Suppressor macrophage (primary cell): ENCODE data around the gene CARNS1.

ENCODE experiments used
- DNase-seq, 4 experiments: peaks; one replicate each; pipeline ENCODE4 v3.0.0-alpha.2; 2020 to 2022

CARNS1 gene

GRCh38 chr11:67428052-67429001 lies 12.8 kb downstream of the CARNS1 start, which contains the start of gene RPS6KB2:
Gene RPS6KB2 (plus strand): TSS chr11:67428494. CDS start chr11:67428546, 52 bp downstream.
- peak; percentile 97 to 98 (median 98) for DNase-seq

DNA sequence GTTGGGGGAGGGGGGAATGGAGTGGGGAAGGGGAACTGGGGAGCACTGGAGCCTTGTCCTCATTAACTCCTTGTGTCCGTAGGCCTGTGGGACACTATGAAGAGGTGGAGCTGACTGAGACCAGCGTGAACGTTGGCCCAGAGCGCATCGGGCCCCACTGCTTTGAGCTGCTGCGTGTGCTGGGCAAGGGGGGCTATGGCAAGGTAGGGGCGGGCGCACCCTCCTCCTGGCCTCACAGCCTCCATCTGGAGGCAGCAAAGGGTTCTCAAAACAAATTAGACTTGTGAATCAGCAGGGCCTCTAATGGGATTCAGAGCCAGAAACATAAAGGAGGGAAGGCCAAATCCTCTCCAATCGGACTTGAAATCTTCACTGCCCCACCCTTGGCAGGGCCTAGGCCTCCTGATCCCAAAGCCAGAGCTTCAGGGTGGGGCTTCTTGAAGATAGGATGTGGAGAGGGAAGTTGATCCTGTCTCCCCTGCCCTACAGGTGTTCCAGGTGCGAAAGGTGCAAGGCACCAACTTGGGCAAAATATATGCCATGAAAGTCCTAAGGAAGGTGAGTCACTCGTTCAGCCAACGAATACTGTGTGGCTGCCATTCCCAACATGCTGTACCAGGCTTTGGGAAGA lies 13.7 kb downstream of the CARNS1 start:
- no peak for DNase-seq

DNA sequence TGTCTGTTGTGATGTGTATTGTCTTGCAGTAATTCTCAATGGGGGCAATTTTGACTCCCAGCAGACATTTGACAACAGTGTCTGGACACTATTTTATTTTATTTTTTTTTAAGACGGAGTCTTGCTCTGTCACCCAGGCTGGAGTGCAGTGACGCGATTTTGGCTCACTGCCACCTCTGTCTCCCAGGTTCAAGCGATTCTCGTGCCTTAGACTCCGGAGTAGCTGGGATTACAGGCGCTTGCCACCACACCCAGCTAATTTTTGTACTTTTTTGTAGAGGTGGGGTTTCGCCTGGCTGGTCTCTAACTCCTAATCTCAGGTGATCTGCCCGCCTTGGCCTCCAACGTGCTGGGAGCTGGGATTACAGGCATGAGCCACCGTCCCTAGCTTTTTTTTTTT lies 14.2 kb downstream of the CARNS1 start:
- DNase-seq, result no peak

- DNase-seq, result no peak
Observed at GRCh38 chr11:67431346-67432249, 16.1 kb downstream of the CARNS1 start.

DNA sequence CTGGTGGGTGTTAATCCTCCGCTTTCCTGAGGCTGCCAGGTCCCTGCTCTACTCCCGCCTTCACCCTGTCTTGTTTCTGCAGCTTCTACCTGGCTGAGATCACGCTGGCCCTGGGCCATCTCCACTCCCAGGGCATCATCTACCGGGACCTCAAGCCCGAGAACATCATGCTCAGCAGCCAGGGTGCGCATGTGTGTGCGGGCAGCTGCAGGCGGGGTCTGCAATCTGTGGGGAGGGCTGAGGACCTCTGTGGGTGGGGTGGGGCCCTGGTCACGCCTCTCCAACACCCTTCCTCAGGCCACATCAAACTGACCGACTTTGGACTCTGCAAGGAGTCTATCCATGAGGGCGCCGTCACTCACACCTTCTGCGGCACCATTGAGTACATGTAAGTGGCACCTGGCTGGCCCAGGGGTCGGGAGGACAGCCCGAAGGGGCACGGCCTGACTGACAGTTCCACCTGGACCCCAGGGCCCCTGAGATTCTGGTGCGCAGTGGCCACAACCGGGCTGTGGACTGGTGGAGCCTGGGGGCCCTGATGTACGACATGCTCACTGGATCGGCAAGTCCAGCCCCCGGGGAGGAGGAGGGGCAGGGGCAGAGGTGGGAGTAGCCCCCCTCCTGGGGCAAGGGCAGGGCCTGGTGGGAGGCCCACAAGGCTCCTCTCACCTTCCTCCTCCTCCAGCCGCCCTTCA lies 17.3 kb downstream of the CARNS1 start:
- no peak for DNase-seq

- DNase-seq, result no peak
Observed at GRCh38 chr11:67433536-67434394, 18.3 kb downstream of the CARNS1 start.

- DNase-seq, result no peak
Observed at GRCh38 chr11:67434395-67434881, 19.0 kb downstream of the CARNS1 start.

DNA sequence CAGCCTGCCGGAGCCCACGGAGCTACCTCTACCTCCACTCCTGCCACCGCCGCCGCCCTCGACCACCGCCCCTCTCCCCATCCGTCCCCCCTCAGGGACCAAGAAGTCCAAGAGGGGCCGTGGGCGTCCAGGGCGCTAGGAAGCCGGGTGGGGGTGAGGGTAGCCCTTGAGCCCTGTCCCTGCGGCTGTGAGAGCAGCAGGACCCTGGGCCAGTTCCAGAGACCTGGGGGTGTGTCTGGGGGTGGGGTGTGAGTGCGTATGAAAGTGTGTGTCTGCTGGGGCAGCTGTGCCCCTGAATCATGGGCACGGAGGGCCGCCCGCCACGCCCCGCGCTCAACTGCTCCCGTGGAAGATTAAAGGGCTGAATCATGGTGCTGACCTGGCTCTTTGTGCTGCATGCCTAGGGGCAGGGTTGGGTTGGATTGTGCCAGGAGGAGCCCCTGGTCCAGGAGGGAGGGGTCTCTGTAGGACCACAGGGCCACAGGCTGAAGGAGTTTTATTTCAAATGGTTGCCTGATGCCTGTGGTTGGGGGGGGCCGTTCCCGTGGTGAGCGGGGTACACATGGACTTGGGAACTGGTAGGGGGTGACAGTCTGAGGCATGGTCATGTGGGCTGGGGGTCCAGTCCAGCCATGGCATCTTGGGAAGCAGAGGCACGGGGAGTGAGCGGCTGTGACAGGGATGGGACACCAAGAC lies 19.7 kb downstream of the CARNS1 start:
- DNase-seq, result no peak

DNA sequence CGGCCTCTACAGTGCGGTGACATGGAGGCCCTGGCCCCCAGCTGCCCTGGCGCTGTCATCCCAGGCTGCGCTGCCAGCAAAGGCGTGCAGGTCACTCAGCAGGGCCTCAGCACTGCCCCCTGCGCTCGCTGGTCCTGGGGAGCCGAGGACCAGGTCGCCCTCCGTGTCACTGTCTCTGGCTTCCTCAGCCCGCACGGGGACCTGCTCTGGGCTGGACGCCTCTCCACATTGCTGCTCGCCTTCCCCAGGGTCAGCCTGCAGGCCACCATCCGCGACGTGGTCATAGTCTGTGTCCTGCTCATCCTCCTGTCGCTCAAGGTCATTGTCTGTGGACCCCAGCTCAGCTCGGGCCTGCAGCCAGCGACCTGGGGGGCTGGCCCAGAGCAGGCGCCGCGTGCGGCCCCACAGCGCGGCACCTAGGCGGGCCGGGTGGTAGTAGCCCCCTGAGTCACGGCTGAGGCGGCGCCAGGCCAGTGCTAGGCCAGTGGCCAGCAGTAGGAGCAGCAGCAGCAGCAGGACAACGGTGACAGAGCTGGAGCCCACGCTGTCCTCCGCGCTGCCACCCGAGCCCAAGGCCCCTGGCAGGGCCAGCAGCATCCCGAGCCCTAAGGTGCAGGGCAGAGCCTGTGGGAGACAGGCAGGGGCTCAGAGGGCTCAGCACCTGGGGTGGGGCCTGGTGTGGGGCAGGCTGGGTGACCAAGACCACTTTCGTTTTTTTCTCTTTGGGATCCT lies 20.4 kb downstream of the CARNS1 start:
- DNase-seq, result no peak

DNA sequence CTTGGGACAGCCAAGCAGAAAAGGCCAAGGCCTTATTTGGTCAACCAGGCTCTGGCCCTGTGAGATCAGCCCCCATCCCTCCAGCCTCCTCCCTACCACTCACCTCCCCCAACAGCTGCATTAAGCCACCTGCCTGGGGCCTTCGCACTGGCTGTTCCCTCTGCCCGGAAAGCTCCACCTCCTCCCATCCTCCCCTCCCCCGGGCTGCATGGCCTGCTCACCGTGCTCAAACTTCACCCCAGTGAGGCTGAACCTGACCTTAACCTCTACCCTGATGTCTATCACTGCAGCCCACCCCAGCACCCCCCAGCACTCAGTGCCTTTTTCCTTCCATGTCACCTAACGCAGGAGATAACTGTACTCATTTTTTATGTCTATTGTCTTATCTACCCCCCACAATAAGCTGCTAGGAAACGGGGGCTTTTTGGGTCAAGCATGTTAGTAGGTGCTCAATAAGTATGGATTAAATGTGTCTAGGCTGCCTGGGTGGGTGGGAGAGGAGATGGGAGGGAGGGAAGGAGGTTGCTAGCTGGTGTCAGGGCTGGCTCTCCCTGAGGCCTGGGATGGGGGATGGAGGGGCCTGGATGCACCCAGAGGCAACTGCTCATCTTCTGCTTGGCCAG lies 21.1 kb downstream of the CARNS1 start:
- DNase-seq, result no peak

- DNase-seq, result no peak
Observed at GRCh38 chr11:67437082-67437808, 21.8 kb downstream of the CARNS1 start, which contains the start of gene PTPRCAP. Gene PTPRCAP (minus strand): TSS chr11:67437682. CDS start chr11:67437619, 63 bp downstream.

DNA sequence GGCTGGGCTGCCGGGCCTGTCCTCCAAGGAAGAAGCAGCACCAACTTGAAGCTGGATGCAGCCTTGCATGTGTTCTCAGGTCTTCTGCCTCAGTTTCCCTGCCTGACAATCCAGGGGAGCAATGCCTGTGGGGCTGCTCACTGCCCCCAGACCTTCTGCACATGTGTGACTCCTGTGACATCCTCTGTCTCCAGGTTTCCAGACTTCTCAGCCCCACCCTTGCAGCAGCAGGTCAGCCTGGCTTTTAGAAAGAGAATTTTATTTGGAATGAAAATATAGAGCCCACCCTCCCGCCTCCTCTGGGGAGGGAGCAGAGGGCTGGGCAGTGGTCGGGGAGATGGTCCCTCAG lies 22.3 kb downstream of the CARNS1 start:
- DNase-seq, result no peak

DNA sequence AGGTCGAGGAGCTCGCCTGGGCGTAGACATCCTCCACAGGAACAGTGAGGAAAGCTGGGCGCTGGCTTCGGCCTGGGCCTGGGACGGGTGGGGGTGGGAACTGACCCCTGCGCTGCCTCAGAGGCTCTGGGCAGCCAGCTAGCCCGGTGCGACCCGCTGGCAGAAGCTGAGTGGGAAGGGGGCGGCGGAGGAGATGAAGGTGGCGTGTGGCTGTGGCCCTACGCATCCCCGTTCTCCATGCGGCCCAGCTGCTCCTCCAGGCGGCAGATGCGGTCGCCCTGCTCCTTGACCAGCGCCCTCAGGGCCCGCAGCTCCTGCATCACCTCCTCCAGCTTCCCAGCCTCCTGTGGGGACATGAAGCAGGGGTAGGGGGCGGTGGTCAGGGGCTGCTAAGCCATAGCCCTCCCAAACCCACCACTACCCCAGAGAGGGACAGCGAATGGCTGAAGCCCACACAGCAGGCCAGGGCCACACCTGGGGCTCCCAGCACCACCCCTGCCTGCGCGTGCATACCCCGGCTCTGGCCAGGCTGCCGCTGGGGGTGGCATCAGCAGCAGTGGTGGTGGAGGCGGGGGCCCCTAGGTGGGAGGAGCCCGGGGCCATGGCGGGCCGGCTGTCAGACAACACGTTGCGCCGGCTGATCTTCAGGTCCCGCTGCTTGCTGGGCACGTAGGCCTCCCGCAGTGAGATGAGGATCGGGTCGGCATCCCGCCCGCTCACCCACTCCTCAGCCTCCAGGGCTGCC lies 22.9 kb downstream of the CARNS1 start:
- DNase-seq, result no peak

GRCh38 chr11:67439321-67440228 lies 24.1 kb downstream of the CARNS1 start:
- DNase-seq, result peak; percentile 73 to 88 (median 81)

DNA sequence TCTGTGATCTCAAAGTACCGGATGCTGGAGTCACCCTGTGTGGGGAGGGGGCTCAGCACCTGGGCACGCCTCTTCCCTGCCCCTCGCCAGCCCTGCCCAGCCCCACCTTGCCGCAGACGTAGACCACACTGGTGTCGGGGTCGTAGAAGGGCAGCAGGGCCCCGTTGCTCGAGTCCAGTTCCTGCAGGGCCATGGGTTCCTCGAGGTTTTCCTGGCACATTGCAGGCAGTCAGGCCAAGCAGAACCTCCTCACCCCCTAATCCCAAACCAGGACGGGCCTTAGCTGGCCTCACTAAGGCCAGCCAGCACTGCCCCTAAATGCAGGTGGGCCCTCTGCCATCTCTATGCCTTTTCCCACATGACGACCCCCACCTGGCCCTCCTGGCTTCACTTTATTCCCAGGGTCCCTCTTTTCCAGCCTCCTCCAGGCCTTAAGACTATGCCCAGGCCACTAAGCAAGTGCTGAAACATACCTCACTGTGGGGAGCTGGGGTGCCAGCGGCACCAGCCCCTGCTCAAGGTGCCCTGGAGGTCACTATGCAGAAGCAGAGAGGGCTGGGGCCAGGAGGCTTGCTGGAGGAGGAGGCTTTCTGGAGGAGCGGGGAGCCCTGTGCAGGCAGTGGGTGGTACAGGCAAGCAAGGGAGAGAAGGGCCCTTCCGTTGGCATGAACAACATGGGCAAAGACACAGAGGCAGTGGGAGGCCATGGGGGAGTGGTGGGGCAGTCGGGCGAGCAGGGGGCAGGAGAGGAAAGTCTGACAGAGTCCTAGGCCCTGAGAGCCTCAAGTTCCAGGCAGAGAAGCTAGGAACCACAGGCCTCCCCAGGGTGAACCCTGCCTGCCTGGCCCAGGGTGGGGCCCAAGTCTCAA lies 25.0 kb downstream of the CARNS1 start:
- no peak for DNase-seq
